Lung microvascular endothelial cell (primary cell): ENCODE results near the gene RBMS1. TPM values are rescaled to one million over a fixed set of nuclear protein-coding genes. Genes with fewer than 3 reads are reported as not detected.

Experiments
- DNase-seq, 2 donors: peaks; one replicate each; pipeline versions ENCODE4 v3.0.0 to v3.0.0-alpha.2; 2010; ENCODE audit warnings: low read depth in 2 of 2
- total RNA-seq: library from RNA; depleted of rRNA; stranded (reverse); fragments of >200 nt; gene quantifications from 2 replicates; pipeline ENCODE4 v1.2.1, GENCODE V29; 2014

The RBMS1 gene
- total RNA-seq, 1 donor from 2014 or later, result 74.2 TPM

DNA sequence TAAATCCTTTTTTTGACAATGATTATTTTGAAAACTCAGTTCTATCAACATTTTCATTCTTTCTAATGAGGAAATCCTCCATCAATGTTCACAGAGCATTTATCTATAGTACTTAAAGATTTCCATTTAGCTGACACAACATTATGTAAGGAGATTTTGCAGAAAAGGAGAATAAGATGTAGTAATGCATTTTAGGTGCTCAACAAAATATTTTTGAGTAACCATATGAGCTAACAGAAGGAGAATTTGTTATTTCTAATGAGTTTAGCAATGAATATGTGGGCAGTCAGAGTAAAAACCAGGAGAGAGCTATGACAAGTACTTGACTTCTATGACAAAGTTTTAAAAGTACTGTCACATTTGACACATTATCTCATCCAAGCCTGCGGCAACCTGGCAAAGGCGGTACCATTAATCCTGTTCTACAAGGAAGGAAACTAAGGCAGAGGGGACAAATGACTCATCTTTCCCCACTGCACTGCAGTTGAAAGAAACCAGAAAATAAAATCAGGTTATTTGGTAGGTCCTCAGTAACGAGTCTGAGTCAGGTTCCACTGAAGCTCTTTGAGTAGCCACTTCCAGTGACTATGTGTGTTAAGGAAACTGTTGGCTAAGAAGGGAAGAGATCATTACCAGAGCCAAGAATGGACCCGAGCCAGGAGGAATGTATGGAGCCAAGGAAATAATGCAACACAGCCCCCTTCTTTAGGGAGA lies 159.4 kb downstream of the RBMS1 start:
- DNase-seq, result peak; percentile 56 to 80

GRCh38 chr2:160333324-160334027 lies 160.1 kb downstream of the RBMS1 start:
- no peak for DNase-seq

DNA sequence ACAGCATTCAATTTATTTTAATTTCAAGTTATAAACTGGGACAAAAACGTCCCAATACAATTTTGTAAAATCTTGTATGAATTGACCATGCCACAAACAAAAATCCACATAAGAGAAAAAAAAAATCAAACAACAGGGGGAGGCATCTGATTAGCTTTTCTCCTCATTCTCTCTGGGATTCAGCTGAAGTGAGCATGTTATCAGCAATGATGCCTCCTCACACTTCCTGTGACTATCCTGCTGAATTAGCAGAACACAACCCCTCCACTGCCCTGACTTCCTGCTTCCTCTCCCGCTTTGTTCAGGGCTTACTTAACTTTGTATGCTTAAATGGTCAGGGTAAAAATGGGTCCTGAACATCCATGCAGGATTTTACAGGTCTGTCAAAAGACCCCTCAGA lies 161.3 kb downstream of the RBMS1 start:
- peak; percentile 80 to 95 for DNase-seq

DNA sequence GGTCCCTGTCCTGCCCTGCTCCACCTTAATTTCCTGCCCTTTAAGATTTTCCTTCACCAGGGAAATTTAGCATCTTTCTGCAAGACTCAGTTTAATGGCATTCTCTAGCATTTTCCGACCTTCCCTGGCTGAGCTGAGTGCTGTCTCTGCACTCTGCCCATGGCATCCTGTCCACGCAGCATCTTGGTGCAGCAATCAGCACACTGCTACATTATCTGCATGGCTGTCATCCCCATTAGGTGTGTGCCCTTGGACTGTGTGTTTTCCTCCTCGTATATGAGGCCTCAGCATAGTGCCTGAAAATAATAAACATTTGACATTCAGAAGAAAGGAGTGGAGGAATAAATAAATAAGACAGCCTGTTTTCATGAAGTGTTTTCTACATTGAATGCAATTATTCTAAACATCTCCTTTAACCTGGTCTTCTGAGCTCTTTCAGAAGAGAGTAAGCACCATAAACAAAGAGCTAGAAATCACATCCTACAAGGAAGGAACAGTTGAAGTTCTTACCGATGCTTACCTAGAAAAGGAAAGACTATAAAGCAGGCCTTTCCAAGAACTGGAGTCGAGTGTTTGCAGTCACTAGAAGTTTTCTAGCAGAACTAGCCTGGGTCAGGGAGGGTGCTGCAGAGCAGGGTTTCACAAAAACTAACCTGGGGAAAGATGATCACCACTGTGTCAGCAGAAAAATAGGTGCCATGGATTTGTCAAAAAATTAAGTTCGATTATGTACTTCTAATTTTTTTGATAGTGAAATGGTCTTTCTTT lies 162.2 kb downstream of the RBMS1 start:
- no peak for DNase-seq

DNA sequence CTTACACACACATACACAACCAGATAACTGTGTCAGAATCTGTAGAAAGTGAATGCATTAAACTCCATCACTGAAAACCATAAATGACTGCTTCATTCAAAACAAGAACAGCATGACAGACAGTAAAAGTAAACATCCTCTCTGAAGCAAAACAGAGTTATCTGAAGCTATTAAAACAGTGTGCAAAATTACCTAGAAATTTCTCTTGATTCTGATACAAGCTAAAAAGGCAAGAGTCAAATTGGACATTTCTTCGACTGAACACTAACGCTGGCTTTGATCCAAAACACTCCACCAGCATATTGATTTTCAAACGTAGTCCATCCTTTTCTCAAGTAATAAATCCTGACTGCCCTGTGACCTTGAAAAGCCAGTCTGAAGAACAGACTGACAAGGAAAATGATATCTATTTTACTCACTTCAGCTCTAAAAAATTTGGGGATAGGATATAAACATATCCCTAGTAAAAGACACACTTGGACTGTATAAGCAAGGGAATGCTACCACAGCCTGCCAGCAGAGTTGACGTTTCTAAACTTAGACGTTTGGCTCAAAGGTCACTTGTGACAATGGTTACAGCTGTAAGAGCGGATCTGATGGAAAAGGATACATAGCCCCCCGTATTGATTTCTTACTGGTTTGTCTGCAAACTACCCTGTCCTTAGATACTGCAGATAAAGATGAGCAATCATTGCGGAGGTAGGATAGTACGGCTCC lies 164.6 kb downstream of the RBMS1 start:
- peak in 1 of 2 donors; percentile 28 for DNase-seq

DNA sequence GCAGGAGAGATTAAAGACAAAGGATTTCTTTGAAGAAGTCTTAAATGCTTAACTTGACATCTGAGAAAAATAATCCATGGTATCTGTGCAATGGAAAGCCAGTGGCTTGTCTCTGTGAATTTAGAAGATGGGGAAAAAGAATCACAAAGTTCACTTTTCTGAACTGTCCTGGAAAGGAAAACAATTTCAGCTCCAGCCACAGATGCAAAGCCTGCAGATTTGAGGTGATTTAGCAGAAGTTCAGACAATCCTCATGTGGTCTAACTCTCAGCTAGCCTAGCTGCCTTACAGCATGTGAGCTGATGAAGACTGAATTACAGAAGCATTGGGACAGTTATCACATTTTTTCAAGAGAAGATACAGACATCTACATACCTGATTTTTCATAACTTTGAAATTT lies 166.8 kb downstream of the RBMS1 start:
- no peak for DNase-seq

DNA sequence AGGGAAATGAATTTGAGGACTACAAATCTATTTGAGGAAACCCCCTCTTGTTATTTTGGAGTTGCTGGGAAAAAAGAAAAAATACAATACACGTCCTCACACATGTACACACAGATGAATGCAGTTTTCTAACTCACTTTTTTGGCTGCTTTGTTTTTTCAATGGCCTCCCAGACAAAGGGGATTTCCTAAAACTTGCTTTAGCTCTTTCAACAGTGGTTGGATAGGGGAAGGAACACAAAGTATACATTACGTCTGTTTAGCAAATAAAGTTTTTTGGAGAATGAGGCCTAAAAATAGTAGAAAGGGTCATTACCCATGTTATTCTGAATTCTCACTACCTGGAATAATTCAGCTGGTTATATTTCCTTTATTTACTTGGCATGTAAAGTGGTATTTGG lies 168.2 kb downstream of the RBMS1 start:
- DNase-seq, result peak in 1 of 2 donors; percentile 48

DNA sequence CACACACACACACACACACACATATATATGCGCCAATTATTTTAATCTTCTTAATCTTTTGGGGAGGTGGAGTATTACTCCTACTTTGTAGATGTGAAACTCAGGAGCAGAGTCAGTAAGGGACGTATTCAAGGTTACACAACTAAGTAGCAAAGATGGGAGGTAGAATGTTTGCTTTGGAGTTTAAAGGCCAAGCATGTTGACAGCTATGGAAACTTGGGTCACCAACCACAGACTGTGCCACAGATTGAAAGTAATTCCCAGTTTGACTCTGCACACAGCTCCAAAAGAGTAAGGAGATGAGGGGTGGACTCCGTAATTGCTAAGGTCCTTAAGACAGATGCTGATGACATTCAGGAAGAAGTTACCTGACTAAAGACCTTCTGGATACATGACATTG lies 168.7 kb downstream of the RBMS1 start:
- DNase-seq, result peak in 1 of 2 donors; percentile 35

GRCh38 chr2:160324161-160324800 lies 169.3 kb downstream of the RBMS1 start:
- DNase-seq, result peak; percentile 68 to 78

GRCh38 chr2:160322320-160322719 lies 171.3 kb downstream of the RBMS1 start:
- DNase-seq, result no peak

DNA sequence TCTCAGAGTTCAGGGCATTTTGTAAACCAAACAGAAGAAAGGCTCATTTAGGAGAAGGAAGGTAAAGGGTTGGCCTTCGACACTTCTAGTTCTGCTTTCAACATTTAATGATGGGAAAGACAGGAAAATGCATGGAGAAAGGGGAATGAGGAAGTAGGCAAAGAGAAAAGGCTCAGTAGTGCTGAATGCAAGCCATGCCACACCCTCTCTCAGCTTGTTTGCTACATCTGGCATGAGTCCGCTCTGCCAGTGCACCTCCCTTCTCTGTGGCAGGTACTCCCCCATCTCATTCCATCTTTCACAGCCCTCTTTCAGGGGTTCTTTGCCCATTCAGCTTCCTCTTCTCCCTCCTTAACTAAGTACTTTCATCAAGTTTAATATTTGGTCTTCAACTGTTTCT lies 172.6 kb downstream of the RBMS1 start:
- no peak for DNase-seq

GRCh38 chr2:160319700-160320099 lies 173.9 kb downstream of the RBMS1 start:
- DNase-seq, result no peak

- DNase-seq, result no peak
These were observed 175.4 kb downstream of the RBMS1 start for GRCh38 chr2:160318218-160318617.

DNA sequence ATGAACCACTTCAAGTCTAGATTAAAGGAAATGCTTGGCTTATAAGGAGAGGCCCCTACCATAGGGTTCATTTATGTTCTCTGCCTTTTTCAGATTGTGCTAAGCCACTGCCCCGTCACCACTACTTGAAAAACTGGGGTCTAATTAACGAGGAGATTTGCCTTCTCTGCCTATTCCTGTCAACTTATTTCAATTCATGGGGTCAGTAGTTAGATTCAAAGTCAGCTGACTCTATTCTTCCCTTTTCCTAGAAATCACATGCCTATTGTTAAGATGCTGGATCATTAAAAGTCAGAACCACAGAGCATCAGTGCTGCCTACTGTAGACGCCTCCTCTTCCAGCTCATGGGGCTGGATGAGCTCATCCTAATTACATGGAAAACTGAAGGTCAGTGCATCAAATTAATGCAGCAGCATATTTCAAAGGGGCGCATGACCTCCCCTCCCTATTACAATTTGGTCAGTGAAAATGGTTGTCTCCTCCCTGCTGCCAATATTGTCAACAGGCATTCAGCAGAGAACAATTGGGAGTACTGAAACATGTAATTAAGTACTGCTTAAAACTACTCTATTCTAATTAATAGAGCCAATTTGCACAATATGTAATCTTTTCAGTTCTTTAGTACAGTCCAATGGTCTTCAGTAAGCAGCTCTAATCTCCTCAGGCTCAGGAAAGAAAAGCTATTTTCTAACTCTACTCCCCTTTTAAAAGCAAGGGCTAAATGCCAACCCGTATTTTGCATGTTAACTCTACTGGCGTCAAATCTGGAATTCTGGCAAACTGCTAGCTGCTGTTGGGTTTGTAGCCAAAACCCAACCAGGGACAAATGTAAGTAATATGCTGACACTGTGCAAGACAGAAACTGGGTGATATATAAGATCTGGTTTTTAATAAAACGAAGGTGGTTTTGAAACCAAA lies 176.2 kb downstream of the RBMS1 start:
- peak in 1 of 2 donors; percentile 49 for DNase-seq

DNA sequence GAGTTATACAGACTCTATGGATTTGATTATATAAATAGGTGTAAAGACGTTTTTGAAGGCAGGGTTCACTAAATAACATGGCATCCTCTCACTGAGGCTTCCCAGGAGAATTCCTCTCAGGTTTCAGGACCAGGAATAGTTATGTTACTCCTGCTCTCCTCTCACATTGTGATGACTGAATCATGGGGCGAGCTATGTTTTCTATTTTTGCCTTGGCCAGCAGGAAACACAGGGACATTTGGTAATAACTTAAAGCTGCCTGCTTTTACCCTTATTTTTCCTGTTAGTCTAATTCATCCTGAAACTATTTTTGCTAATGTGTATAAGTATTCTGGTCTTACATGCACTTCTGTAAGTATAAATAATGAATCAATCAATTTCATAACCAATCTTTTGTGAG lies 178.3 kb downstream of the RBMS1 start:
- peak; percentile 63 to 73 for DNase-seq

GRCh38 chr2:160310118-160310828 lies 183.3 kb downstream of the RBMS1 start:
- peak in 1 of 2 donors; percentile 58 for DNase-seq

DNA sequence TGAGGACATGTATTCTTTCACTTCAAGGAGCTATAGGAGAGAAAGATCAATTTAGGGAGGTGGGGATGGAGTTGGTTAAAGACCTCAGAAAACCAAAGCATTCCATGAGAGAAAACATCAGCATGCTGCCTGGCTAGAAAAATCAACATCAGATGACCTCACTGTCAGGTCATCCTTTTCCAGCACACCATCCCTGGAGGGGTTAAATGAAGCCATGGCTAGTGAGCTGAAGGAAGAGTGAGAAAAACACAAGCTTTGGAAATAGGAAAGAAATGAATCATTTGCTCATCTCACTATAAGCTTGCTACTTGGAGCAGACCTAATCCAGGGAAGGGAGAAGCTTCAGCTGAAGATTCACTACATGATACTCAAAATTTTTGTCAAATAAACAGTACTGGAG lies 184.0 kb downstream of the RBMS1 start:
- DNase-seq, result peak in 1 of 2 donors; percentile 35

- peak in 1 of 2 donors; percentile 86 for DNase-seq
These were observed 184.7 kb downstream of the RBMS1 start for GRCh38 chr2:160308915-160309314.

- no peak for DNase-seq
These were observed 185.1 kb downstream of the RBMS1 start for GRCh38 chr2:160308476-160308875.
